Measurements from ENCODE around the gene RFX2.

RFX2 gene

DNA sequence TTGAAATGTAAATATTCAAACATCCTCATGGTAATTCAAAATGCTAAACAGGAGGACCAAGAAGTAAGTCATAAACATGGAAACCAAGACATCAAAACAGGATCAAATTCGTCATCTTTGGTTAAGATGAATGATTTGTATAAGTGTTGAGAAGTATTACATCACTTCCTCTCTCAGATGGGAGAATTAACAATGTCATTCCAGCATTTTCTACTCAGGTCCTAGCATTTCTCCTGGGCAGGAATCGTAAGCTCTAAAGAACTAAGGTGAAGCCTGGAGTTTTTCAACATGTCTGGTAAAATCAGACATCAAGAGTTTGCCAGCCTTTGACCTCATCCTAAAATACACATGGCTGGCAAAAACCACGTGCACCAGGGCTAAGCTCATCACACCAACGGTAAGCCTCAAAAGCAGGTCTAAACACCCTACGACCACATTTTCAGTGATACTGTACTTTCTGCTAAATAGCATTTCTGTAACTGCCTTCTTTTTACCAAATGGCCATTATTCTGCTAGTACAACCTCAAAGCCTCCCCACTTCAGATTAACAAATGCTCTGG is 157.2 kb downstream of the RFX2 start:
- Histone ChIP-seq H3K9ac (ENCODE audit: low read depth, low read length, poor library complexity, severe bottlenecking) (no peak overlapping the region), H3K36me3 (ENCODE audit: insufficient read depth, low read length) (peaks cover 23% of the 10 kb centered on the region; the same call in 1 of the 2 replicates), H3K4me2 (ENCODE audit: low read depth, low read length, poor library complexity, severe bottlenecking) (peak overlapping the region; percentile 13), H3K79me2 (ENCODE audit: insufficient read depth, low read length) (peaks cover 98% of the 10 kb centered on the region), H2AFZ (ENCODE audit: low read length) (no peak overlapping the region), H3K27me3 (ENCODE audit: insufficient read depth, low read length, poor library complexity, severe bottlenecking) (no peaks in the 10 kb centered on the region), H3F3A (ENCODE audit: low read depth) (no peaks in the 10 kb centered on the region), H3K4me3 (ENCODE audit: low read length, poor library complexity, severe bottlenecking) (no peak overlapping the region), H3K9me2 (replicated peaks; ENCODE audit: low read depth, low read length) (no peaks in the 10 kb centered on the region), H4K20me1 (ENCODE audit: insufficient read depth, low read length, poor library complexity, severe bottlenecking) (peaks cover 73% of the 10 kb centered on the region), H3K9me3 (ENCODE audit: insufficient read depth, low read depth, low read length) (no peaks in the 10 kb centered on the region), H3K4me1 (ENCODE audit: insufficient read depth, low read length, poor library complexity, severe bottlenecking) (peaks cover 18% of the 10 kb centered on the region)
- TF ChIP-seq, protein P1, sequence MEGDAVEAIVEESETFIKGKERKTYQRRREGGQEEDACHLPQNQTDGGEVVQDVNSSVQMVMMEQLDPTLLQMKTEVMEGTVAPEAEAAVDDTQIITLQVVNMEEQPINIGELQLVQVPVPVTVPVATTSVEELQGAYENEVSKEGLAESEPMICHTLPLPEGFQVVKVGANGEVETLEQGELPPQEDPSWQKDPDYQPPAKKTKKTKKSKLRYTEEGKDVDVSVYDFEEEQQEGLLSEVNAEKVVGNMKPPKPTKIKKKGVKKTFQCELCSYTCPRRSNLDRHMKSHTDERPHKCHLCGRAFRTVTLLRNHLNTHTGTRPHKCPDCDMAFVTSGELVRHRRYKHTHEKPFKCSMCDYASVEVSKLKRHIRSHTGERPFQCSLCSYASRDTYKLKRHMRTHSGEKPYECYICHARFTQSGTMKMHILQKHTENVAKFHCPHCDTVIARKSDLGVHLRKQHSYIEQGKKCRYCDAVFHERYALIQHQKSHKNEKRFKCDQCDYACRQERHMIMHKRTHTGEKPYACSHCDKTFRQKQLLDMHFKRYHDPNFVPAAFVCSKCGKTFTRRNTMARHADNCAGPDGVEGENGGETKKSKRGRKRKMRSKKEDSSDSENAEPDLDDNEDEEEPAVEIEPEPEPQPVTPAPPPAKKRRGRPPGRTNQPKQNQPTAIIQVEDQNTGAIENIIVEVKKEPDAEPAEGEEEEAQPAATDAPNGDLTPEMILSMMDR (conservative IDR thresholded peaks at IDR 0.05; ENCODE audit: low read length), result no peak
- no peak for TF ChIP-seq EZH2phosphoT487 (IDR thresholded peaks at IDR 0.05; ENCODE audit: borderline replicate concordance)

DNA sequence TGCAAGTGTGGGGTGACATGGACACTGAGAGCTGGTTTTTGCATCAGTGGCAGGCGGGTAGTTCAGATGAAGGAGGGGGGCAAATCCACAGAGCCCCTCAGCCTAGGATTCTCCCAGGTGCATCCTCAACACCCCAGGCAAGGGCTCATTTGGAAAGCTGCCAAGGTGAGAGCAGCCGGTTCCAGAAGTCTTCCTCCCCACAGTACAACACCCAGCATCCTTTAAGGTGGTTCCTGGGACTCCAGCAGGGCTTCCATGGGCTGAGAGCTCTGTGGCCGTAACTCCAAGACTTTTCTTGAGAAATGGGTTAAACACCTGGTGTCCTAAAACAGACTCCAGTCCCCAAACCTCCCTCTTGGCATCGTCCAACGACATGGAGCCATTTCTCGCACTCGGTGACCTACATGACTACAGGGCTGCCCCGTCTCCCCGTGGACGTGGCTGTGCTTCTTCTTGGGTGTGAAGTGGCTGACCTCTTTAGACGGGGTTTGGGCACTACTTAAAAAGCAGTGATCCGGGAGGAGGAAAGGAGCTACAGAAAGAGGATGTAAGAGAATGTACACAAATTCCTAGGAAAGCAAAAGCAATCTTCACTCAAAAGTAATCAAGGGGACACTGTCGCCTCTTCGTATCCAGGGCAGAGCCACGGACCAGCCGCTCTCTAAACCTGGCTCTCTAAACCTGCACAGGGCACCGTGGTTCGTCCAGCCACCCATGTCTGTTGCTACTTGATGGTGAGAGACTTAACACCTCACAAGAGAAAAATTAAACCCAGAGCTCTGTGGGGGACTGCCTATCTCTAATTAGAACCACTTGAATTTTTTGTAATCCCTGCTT is 157.9 kb downstream of the RFX2 start:
- no peaks in the 10 kb centered on the region for H3K9me3 ChIP-seq (ENCODE audit: insufficient read depth, low read depth, low read length)
- H3K4me1 ChIP-seq (ENCODE audit: insufficient read depth, low read length, poor library complexity, severe bottlenecking), result peaks cover 18% of the 10 kb centered on the region
- no peak overlapping the region for H3K9ac ChIP-seq (ENCODE audit: low read depth, low read length, poor library complexity, severe bottlenecking)
- H3K9me2 ChIP-seq (replicated peaks; ENCODE audit: low read depth, low read length), result no peaks in the 10 kb centered on the region
- H2AFZ ChIP-seq (ENCODE audit: low read length), result no peak overlapping the region
- no peaks in the 10 kb centered on the region for H3F3A ChIP-seq (ENCODE audit: low read depth)
- H3K27me3 ChIP-seq (ENCODE audit: insufficient read depth, low read length, poor library complexity, severe bottlenecking), result no peaks in the 10 kb centered on the region
- H3K79me2 ChIP-seq (ENCODE audit: insufficient read depth, low read length), result peaks cover 98% of the 10 kb centered on the region
- no peak overlapping the region for H3K4me3 ChIP-seq (ENCODE audit: low read length, poor library complexity, severe bottlenecking)
- H4K20me1 ChIP-seq (ENCODE audit: insufficient read depth, low read length, poor library complexity, severe bottlenecking), result peaks cover 66% of the 10 kb centered on the region
- TF ChIP-seq, protein P1 (conservative IDR thresholded peaks at IDR 0.05; ENCODE audit: low read length), result no peak
- TF ChIP-seq EZH2phosphoT487 (IDR thresholded peaks at IDR 0.05; ENCODE audit: borderline replicate concordance), result no peak
- peaks cover 27% of the 10 kb centered on the region; the same call in 1 of the 2 replicates for H3K36me3 ChIP-seq (ENCODE audit: insufficient read depth, low read length)
- H3K4me2 ChIP-seq (ENCODE audit: low read depth, low read length, poor library complexity, severe bottlenecking), result no peak overlapping the region

DNA sequence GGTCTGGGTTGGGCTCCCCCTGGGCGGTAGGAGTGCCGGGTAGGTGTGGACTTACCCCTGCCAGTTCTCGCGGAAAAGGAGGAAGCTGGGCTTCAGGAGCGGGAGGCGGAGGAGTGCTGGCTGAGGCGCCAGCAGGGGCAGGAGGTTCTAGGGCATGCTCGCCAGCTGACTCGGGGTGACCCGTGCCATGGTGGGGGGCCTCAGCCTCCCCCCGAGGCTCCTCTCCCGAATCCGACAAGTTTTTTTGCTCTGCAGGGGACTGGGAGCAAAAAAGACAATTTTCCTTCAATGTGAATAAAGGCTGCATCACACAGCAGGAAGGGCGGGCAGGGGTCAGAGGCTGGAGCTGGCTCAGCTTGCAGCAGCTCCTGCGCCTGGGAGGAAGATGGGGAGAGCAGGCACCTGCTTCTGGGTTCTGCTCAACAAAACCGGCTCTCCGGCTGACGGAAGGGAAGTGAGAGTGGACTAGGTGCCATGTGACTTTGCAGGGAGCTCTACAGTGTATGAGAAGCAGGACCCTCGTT is 158.9 kb downstream of the RFX2 start:
- H3K4me3 ChIP-seq (ENCODE audit: low read length, poor library complexity, severe bottlenecking), result no peak overlapping the region
- H3K4me2 ChIP-seq (ENCODE audit: low read depth, low read length, poor library complexity, severe bottlenecking), result no peak overlapping the region
- H3K9me3 ChIP-seq (ENCODE audit: insufficient read depth, low read depth, low read length), result no peaks in the 10 kb centered on the region
- H3F3A ChIP-seq (ENCODE audit: low read depth), result no peaks in the 10 kb centered on the region
- H3K4me1 ChIP-seq (ENCODE audit: insufficient read depth, low read length, poor library complexity, severe bottlenecking), result peaks cover 18% of the 10 kb centered on the region
- H3K9me2 ChIP-seq (replicated peaks; ENCODE audit: low read depth, low read length), result no peaks in the 10 kb centered on the region
- H4K20me1 ChIP-seq (ENCODE audit: insufficient read depth, low read length, poor library complexity, severe bottlenecking), result peaks cover 65% of the 10 kb centered on the region
- no peak overlapping the region for H3K9ac ChIP-seq (ENCODE audit: low read depth, low read length, poor library complexity, severe bottlenecking)
- H3K79me2 ChIP-seq (ENCODE audit: insufficient read depth, low read length), result peaks cover 96% of the 10 kb centered on the region
- H2AFZ ChIP-seq (ENCODE audit: low read length), result no peak overlapping the region
- no peak for TF ChIP-seq EZH2phosphoT487 (IDR thresholded peaks at IDR 0.05; ENCODE audit: borderline replicate concordance)
- TF ChIP-seq, protein P1 (conservative IDR thresholded peaks at IDR 0.05; ENCODE audit: low read length), result no peak
- peaks cover 29% of the 10 kb centered on the region; the same call in 1 of the 2 replicates for H3K36me3 ChIP-seq (ENCODE audit: insufficient read depth, low read length)
- H3K27me3 ChIP-seq (ENCODE audit: insufficient read depth, low read length, poor library complexity, severe bottlenecking), result no peaks in the 10 kb centered on the region

Data from Loucy (cell line).